HEK293 (cell line): ENCODE data around the gene PHKB.

Source experiments
- MZF1 ChIP-seq: fragments of 450-650 bp; formaldehyde crosslinking; IDR thresholded peaks from 2 replicates; pipeline ENCODE4 v1.5.1; 2017; ENCODE audit warnings: missing biosample characterization, missing genetic modification characterization, borderline replicate concordance
- TCF7L2 ChIP-seq: IDR thresholded peaks from 2 replicates; pipeline ENCODE4 v1.6.1; 2011; ENCODE audit warnings: low read depth, mild to moderate bottlenecking, inconsistent platforms, low read length, moderate library complexity, borderline replicate concordance
- ZNF248 ChIP-seq: fragments of 450-650 bp; formaldehyde crosslinking; IDR thresholded peaks from 2 replicates; pipeline ENCODE4 v1.5.1; 2017; ENCODE audit warnings: missing biosample characterization, missing genetic modification characterization
- TF ChIP-seq, protein P1 (sequence below): fragments of 450-650 bp; formaldehyde crosslinking; IDR thresholded peaks from 2 replicates; pipeline ENCODE4 v1.5.1; 2016; ENCODE audit warnings: missing biosample characterization, missing genetic modification characterization

DNA sequence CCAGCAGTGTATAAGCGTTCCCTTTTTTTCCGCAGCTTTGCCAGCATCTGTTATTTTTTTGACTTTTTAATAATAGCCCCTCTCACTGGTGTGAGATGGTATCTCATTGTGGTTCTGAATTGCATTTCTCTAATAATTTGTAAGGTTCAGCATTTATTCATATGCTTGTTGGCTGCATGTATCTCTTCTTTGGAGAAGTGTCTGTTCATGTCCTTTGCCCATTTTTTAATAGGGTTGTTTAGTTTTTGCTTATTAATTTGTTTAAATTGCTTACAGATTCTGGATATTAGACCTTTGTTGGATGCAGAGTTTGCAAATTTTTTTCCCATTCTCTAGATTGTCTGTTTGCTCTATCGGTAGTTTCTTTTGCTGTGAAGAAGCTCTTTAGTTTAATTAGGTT lies 26.9 kb downstream of the PHKB start:
- no peak for TF ChIP-seq MZF1
- no peak for TF ChIP-seq TCF7L2
- no peak for TF ChIP-seq ZNF248 (tag by site-specific recombination)
- TF ChIP-seq, protein P1, sequence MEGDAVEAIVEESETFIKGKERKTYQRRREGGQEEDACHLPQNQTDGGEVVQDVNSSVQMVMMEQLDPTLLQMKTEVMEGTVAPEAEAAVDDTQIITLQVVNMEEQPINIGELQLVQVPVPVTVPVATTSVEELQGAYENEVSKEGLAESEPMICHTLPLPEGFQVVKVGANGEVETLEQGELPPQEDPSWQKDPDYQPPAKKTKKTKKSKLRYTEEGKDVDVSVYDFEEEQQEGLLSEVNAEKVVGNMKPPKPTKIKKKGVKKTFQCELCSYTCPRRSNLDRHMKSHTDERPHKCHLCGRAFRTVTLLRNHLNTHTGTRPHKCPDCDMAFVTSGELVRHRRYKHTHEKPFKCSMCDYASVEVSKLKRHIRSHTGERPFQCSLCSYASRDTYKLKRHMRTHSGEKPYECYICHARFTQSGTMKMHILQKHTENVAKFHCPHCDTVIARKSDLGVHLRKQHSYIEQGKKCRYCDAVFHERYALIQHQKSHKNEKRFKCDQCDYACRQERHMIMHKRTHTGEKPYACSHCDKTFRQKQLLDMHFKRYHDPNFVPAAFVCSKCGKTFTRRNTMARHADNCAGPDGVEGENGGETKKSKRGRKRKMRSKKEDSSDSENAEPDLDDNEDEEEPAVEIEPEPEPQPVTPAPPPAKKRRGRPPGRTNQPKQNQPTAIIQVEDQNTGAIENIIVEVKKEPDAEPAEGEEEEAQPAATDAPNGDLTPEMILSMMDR (tag by site-specific recombination): no peak
